Heart left ventricle (tissue), 13 donors: ENCODE data around the gene CREB3L1.

Source experiments
- CTCF ChIP-seq, 12 donors: fragments of 200-600 bp; sonication (generic) in 4 of 12; IDR thresholded peaks; one replicate each; pipeline versions ENCODE4 v1.5.0 to v1.8.0; 2018 to 2022; ENCODE audit warnings: antibody characterized with exemption in 12 of 12, mild to moderate bottlenecking in 5 of 12
- POLR2A ChIP-seq, 2 donors: fragments of 450-650 bp; IDR thresholded peaks; one replicate each; pipeline ENCODE4 v1.6.1; 2017; ENCODE audit warnings: antibody characterized with exemption in 2 of 2, mild to moderate bottlenecking in 2 of 2, moderate library complexity in 2 of 2
- donor health status: ischemic (EF 13 %, LVEDD 7.1; RV severe dilation, severe dysfunction).
- donor health status: DM: no; HTN: yes; CAD: no.
- donor health status: DM: no; HTN: no; CAD: no.
- donor health status: ischemic (EF 25% LVEDD 6.9; RV normal size, moderate dysfunction).
- donor health status: ischemic (EF 25% LVEDD 5.7; RV mildly dilated, moderate dysfunction).
- donor health status: ischemic (EF 35%, LVEDD 5.7; RV mildly dilated, moderate dysfunction).
- donor health status: nonischemic (EF 11% LVEDD 7.7; RV severe dilation, severe dysfunction).
- donor health status: DM: yes; HTN: yes; CAD: no.
- donor health status: PGD.
- donor health status: ischemic (EF 29% LVEDD 5.4; RV normal size, mild dysfunction).
- donor health status: nonischemic (EF 23%, LVEDD 6.1; RV moderate dilation, normal function).

- TF ChIP-seq CTCF (IDR thresholded peaks at IDR 0.05) = peak; percentile 66 to 88 (median 78)
- TF ChIP-seq POLR2A (IDR thresholded peaks at IDR 0.05) = no peak
Observed at GRCh38 chr11:46369458-46370152, 92.1 kb downstream of the CREB3L1 start.
